NCI-H526 (cell line): ENCODE measurements around the gene RFNG.

ENCODE experiments used
- DNase-seq, 2 experiments: peaks; one replicate each; lab custom pipeline; 2025; lab: John Stamatoyannopoulos, UW

Gene RFNG

GRCh38 chr17:82077617-82078358 lies 26.2 kb upstream of the RFNG start:
- no peak for DNase-seq

- DNase-seq: no peak
Observed at GRCh38 chr17:82076785-82077591, 25.4 kb upstream of the RFNG start.

DNA sequence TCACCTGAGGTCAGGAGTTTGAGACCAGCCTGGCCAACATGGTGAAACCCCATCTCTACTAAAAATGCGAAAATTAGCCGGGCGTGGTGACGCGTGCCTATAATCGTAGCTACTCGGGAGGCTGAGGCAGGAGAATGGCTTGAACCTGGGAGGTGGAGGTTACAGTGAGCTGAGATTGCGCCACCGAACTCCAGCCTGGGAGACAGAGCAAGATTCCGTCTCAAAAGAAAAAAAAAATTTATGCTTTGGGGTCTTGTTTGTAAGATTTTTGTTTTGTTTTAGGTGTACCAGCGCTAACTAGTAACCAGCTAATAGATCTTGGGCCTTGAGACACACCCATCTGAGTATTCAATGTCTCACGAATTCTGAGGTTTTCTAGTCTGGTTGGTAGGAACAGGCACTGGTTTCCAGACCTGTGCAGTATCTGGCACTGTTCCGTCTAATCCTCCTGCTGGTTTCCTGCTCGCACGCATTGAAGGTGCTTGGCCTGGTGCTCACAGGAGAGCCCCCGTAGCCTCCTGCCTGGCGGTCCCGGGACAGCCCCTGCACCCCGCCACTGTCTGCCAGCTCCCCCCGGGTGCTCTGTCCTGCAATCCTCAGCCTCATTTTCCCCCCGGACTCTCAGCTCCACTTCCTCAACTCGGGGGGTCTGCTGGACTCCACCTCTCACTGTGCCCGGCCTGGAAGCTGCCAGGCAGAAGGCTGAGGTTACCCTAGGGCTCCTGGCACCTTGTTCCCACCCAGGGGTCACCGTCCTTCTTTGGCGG lies 24.6 kb upstream of the RFNG start:
- DNase-seq: no peak

GRCh38 chr17:82073446-82073845 lies 21.8 kb upstream of the RFNG start:
- DNase-seq: no peak

GRCh38 chr17:82072827-82073226 lies 21.2 kb upstream of the RFNG start:
- DNase-seq: no peak

DNA sequence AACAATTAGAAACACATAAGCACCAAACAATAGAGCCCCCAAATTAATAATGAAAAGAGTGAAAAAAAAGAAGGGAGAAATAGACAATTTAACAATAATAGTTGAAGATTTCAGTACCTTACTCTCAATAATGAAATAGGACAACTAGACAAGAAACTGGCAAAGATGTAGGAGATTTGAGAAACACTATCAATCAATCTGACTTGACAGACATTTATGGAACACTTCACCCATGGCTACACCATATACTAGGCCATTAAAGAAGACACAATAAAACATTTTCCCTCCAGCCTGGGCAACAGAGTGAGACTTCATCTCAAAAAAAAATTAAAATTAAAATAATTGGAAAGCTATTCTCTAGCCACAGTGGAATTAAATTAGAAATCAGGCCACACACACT lies 19.0 kb upstream of the RFNG start:
- DNase-seq: no peak

DNA sequence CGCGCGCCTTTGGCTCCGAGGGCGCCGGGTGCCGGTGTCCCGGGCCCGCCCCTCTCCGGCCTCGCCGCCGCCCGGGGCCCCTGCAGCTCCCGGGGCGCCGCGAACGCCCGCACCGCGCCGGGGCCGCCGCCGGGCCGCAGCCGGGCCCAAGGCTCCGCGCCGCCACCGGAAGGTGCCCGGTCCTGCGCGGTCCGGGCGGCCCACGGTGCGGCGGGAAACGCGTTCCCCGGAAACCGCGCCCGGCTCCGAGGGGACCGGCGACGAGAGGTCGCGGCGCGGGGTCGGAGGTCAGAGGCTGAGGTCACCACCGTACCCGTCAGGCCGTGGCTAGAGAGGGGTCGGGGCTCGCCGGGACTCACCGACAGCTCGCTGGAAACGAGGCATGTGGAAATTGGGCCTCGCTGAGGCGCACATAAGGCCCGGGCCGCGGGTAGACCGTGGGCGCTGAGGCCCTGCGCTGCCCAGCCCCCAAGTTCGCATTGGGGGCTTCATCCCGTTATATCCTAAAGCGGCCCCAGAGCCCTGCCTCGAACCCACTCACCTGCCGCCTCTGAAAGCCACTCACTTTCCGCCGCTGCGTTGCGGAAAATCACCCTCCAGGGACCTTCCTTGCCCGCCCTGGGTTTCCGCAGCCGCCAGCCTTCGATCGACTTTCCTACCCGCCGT lies 14.2 kb upstream of the RFNG start, which contains the start of gene DUS1L:
Gene DUS1L, minus strand, starts transcription at position 167 of the 666 bp plus-strand sequence. CDS start 745 bp downstream, outside the sequence.
- peak in 1 of 2 experiments; percentile 64 for DNase-seq

DNA sequence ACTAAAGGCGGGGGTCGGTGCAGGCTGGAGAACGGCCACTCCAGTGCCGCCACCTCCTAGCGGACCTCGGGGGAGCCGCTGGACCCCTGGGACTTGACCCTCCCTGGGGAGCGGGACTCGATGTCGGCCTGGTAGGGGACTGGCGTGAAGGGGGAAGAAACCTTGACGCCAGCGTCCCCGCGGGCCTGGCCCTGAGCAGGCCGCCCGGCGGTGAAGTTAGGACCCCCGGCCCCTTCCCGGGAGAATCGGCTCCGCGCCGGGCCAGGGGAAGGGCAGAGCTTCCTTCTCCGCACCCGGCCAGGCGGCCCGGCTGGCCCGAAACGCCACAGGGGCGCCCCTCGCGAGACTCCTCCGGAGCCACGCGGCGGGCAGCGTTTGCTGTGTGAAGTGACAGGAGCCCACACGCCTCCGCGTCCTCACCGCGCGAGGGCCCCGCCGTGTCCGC lies 13.6 kb upstream of the RFNG start:
- DNase-seq: peak in 1 of 2 experiments; percentile 56

DNA sequence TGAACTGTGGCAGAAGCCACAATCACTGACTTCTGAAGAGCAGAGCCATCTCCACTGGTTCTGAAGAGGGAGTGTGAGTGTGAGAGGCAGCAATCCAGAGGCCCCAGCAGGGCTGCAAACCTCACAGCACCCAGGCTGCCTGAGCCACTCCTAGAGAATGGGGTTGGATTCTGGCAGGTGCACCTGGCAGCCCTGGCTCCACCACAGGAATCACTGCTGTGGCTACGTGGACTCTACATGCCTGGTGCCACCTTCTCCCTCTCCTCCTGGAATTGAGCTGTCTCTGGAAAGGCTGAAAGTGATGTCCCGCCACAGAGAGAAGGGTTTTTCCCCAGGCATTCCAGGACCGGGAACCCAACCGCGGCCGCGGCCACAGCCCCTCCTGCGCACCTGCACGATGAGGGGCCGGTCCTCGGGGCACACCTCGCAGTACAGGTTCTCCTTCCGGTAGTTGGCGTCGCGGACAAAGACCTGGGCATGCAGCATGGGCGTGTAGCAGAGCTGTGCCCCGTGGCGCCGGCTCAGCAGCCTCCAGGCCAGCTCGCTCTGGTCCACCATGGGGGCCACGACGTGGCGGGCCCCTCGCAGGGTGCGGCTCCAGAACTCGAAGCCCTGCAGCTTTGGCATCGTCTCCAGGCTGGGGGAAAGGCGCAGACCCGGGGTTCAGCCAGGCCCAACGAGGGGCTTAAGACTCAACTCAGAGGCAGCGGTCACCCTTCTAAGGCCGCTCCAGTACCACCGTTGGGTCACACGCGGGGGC lies 13.0 kb upstream of the RFNG start:
- peak in 1 of 2 experiments; percentile 63 for DNase-seq

DNA sequence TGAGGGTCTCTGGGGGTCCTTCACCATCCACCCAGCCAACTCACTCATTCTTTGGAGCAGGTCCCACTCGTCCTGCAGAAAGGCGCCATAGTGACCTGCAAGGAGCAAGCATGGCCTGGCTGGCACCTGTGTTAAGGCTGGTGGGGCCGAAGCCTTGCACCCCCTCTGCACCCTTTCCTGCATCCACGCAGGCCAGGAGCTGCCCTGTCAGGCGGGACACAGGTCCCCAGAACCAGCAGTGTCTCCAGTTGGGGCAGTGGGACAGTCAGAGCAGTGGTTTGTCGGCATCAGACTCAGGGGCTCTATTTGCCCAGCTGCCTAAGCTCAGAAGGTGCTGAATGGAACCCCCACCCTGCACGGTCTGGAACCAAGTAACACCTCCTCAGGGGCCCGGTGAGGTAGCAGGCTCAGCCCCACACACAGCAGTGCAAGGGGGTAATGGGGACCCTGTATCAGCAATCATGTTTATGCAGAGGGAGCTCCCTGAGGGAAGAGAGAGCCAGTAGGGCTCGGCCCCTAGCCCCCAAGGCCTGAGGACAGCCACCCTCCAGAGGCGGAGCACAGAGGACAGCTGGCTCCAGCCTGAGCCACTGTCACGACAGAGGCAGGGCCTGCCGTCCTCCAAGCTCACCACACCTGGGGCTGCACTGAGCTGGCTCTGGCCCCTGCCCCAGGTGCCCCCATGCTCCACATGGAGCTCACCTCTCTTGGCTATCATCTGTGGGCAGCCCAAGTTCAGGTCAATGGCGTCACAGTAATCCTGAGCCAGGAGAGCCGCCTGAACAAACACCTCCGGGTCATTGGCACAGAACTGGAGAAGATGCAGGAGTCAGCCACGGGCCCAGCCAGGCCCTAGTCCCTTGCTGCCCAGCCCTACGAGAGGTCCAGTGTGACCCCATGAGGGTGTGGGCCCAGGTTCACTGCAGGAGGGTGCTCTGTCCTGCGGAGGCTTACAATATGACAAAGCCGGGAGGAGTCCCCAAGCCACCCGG lies 12.1 kb upstream of the RFNG start:
- DNase-seq: no peak

- no peak for DNase-seq
Observed at GRCh38 chr17:82062984-82063368, 11.4 kb upstream of the RFNG start.

GRCh38 chr17:82062076-82062983 lies 10.7 kb upstream of the RFNG start:
- no peak for DNase-seq

DNA sequence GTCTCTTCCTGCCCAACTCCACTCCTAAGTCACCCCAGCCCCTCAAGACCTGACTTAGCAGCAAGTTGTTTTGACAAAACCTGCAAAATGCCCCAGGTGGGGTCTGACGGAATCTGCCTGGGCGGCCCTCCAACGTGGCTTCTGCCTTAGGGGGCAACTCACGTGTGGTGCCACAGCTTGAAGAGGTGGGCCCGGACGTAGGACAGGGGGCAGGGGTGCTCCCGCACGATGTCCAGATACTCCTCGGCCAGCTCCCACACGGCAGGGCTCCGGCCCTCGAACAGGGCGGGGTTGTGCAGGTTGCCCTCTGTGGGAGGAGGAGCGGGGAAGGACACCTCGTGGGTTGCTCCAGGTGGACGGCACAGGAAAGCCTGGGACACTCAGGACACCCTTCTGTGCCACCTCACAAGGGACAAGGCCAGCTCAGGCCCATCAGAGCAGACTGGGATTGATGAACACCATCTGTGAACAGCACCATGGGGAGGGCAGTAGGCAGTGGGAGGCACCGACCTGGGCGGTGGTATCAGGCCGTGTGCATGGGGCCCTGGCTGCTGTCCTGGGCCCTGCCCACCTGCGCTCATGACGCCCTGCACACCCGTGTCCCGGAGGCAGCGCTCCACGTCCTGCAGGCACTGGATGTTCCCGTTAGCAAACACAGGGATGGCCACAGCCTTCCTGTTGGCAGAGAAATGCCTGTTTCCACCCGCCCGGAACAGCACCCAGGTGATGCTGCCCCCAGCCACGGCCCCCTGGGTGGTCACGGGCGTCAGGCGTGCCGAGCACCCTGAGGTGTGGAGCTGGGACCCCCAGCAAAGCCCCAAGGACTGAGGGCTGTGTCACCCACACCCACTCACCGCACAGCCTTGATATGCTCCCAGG lies 9.7 kb upstream of the RFNG start:
- DNase-seq: no peak

- DNase-seq: no peak
Observed at GRCh38 chr17:82060614-82061013, 9.0 kb upstream of the RFNG start.

DNA sequence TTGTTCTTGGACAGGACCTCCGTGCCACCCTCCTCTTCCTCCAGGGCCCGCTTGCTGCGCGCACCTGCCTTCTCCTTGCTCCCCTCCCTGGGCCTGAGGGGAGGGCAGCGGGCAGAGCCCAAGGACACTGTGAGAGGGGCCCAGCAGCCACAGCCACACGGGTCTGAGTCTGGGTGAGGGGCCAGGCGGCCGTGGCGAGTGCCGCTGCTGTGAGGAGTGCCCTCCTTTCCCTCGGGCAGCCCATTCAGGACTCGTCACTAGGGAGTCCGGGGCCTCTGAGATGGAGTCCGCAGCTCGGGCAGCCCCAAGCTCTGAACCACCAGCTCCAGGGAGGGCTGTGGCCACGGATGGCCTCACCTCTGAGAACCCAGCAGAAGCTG lies 8.4 kb upstream of the RFNG start:
- DNase-seq: no peak

GRCh38 chr17:82059272-82060000 lies 7.8 kb upstream of the RFNG start:
- no peak for DNase-seq

DNA sequence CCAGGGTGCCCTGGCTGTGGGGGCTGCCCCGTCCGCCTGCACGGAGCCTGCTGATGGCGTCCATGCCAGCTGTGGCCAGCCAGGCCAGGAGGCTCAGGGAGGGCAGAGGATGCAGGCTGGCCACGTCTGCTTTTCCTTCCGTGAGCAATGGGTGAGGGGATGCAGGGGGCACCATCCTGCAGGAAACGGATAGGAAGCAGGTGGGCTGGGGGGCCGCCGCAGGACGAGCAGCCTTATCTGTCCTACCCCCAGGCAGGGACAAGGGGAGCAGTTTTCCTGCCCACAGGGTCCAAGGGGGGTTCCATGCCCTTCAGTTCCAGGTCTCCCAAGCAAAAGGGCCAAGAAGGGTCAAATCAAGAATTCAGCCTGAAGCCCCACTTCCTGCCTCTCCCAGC lies 7.2 kb upstream of the RFNG start:
- DNase-seq: no peak
